ENCODE measurements around the gene S100A14.

S100A14 gene

GRCh38 chr1:153608089-153608682, 7.9 kb downstream of the S100A14 start:
- DNase-seq (ENCODE audit: low read depth): no peak
- H3K4me3 ChIP-seq (ENCODE audit: low read depth, low read length): no peak overlapping the region
- TF ChIP-seq, protein P1, sequence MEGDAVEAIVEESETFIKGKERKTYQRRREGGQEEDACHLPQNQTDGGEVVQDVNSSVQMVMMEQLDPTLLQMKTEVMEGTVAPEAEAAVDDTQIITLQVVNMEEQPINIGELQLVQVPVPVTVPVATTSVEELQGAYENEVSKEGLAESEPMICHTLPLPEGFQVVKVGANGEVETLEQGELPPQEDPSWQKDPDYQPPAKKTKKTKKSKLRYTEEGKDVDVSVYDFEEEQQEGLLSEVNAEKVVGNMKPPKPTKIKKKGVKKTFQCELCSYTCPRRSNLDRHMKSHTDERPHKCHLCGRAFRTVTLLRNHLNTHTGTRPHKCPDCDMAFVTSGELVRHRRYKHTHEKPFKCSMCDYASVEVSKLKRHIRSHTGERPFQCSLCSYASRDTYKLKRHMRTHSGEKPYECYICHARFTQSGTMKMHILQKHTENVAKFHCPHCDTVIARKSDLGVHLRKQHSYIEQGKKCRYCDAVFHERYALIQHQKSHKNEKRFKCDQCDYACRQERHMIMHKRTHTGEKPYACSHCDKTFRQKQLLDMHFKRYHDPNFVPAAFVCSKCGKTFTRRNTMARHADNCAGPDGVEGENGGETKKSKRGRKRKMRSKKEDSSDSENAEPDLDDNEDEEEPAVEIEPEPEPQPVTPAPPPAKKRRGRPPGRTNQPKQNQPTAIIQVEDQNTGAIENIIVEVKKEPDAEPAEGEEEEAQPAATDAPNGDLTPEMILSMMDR (IDR thresholded peaks at IDR 0.05; ENCODE audit: low read depth, low read length, missing control alignments): no peak

DNA sequence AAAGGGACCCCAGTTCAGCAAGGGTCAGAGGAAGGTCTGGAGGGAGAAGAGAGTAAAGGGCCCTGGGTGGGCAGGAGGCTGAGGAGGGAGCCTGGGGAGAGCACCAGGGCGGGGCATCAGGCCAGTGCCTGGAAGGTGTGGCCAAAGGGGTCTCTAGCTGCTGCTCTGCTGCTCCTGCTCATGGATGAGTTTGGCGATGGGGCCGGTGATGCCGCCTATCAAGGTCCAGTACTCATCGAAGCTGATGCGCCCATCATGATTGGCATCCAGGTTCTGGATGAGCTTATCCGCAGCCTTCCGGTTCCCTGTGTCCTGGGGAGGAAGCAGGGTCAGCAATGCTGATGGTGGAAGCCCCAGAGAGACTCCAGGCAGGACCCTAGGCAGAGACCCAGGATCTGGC, 8.7 kb downstream of the S100A14 start:
- H3K4me3 ChIP-seq (ENCODE audit: low read depth, low read length): no peak overlapping the region
- DNase-seq (ENCODE audit: low read depth): no peak
- TF ChIP-seq, protein P1 (IDR thresholded peaks at IDR 0.05; ENCODE audit: low read depth, low read length, missing control alignments): no peak

DNA sequence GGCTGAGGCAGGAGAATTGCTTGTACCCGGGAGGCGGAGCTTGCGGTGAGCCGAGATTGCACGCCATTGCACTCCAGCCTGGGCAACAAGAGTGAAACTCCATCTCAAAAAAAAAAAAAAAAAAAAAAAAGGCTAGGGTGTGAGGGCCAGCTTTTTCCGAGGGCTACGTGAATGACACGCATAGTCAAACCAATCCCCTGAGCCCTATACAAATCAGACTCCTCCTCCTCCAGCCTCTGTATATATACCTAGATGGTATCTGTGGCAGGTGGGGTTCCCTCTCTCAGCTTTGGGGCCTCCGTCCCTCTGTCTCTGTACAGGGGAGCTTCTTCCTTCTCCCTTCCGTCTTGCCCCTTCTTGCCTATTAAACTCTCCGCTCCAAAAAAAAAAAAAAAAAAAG, 9.9 kb downstream of the S100A14 start:
- no peak for DNase-seq (ENCODE audit: low read depth)
- TF ChIP-seq, protein P1 (IDR thresholded peaks at IDR 0.05; ENCODE audit: low read depth, low read length, missing control alignments): no peak
- H3K4me3 ChIP-seq (ENCODE audit: low read depth, low read length): no peak overlapping the region

DNA sequence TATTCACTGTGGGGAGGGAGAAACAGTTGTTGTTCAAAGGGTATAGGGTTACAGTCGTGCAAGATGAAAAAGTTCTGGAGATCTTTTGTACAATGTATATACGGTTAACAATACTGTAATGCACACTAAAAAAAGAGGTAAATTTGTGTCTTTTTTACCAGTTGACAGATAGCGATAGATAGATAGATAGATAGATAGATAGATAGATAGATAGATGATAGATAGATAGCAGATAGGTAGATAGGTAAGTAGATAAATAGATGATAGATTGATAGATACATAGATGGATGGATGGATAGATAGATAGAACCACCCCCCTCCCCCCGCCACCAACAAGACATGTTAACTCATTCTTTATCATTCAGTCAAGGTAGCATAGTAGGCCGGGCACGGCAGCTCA, 13.4 kb downstream of the S100A14 start:
- H3K4me3 ChIP-seq (ENCODE audit: low read depth, low read length): no peak overlapping the region
- TF ChIP-seq, protein P1 (IDR thresholded peaks at IDR 0.05; ENCODE audit: low read depth, low read length, missing control alignments): no peak
- no peak for DNase-seq (ENCODE audit: low read depth)

DNA sequence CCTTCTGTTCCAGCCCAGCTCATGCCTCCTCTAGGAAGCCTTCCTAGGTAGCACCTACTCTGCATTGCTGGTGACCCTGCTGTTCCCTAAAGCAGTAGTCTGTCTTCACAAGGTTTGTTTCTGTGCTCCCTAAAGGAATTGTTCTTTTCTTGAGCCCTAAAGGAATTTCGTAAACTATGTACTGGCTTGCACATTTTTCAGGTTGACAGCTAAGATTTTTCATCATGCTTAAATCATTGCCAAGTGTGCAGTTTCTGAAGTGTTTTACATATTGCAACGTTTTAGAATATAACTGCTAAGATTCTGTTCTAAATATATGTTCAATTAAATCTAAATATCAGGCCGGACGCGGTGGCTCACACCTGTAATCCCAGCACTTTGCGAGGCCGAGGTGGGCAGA, 16.3 kb downstream of the S100A14 start:
- TF ChIP-seq, protein P1 (IDR thresholded peaks at IDR 0.05; ENCODE audit: low read depth, low read length, missing control alignments): no peak
- DNase-seq (ENCODE audit: low read depth): no peak
- no peak overlapping the region for H3K4me3 ChIP-seq (ENCODE audit: low read depth, low read length)

DNA sequence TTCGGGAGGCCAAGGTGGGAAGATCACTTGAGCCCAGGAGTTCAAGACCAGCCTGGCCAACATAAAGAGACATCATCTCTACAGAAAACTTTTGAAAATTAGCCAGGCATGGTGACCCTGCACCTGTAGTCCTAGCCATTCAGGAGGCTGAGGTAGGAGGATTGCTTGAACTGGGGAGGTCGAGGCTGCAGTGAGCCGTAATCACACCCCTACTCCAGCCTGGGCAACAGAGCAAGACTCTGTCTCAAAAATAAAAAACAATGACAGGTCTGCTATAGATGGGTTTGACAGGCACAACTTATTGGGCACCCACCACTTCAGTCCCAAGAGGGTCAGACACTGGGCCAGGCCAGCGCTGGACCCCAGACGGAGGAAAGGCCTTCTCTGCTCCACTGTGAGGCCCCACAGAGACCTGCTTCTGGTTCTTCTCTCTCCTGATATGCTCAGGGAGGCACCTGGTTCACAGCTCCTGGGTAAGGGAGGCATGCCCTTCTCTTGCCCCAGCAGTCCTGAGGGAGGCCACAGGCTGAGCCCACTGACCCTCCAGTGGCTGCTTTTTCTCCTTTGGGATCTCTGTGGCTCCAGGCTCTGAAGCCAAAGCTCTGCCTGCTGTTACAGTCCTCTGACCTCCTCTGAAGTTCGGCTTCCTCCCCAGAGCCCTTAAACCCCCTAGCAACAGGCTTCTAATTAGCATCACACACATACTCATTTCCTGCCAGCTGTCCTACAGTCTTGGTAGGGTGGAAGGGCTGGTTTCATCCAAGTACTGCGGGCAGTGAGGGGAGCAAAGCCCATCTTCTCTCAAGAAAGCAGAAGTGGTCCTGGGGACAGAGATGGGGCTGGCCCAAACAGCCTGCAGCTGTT, 17.6 kb downstream of the S100A14 start:
- TF ChIP-seq, protein P1 (IDR thresholded peaks at IDR 0.05; ENCODE audit: low read depth, low read length, missing control alignments): no peak
- DNase-seq (ENCODE audit: low read depth): peak; percentile 91
- H3K4me3 ChIP-seq (ENCODE audit: low read depth, low read length): peak overlapping the region; percentile 24; the same call in 1 of the 2 replicates

Data from GM12864 (cell line).